HuH-7.5 (cell line): ENCODE results near the gene HSPA8.
"Not testable (repeated sequence)": the region's sequence is repeated elsewhere in the genome, so short reads cannot be mapped to it uniquely, and the experiment has no call there.

Experiments used
- DNase-seq: peaks from one replicate; pipeline ENCODE4 v3.0.0; 2011; ENCODE audit warnings: low spot score

HSPA8 gene

DNA sequence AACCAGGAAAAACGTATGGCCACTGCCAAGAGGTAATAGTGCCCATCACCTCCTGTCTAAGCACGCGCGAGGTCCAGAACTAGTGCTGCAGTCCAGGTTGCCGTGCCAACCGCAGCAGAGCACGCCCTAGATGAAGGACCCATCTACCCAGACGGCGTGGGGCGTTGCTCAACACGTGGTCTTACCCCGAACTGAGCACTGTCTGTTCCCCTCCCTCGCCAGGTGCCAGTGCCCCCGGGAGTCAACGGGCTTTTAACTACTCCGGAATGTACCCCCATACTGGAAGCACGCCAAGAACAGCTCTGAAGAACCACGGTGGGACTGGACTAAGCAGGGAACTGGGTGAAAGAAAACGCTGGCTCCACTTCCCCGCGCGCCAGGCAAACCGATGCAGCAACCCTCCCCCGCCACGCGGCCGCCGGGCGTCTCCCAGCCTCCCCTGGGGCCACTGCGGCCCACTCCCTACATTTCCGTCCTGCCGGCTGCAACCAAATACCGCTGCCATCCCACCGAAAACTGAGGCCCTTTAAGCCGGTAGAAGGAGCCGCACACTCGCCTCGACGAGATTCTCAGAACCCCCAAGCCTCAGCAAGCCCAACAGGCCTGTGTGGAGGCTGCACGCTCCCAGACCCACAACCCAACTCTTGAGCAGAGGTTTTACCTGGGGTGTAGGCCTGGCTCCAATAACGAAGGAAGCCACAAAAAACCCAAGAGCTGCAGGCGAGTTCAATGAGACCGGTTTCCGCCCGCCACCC is at the start of gene HSPA8:
Gene HSPA8, minus strand, starts transcription at position 734 of the 755 bp plus-strand sequence. CDS start 812 bp downstream, outside the sequence.
- no peak for DNase-seq

DNA sequence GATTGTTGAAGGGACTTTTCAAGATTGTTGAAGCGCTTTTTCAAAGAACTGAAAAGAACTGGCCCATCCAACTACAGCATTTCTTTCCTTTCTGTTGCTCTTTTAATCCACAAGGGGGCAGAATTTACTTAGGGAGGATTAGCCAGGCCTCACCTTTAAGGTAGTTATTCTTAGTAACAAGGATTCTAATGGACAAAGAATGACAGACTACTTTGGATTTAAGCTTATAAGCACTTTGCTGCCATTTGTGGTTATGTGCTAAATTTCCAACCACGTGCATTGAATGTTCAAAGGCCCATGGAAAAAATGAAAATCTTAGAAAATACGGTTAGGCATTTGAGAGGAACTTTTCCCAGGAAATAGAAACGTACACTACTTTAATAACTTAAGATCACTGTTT is 49.5 kb upstream of the HSPA8 start:
- peak; percentile 37 for DNase-seq

DNA sequence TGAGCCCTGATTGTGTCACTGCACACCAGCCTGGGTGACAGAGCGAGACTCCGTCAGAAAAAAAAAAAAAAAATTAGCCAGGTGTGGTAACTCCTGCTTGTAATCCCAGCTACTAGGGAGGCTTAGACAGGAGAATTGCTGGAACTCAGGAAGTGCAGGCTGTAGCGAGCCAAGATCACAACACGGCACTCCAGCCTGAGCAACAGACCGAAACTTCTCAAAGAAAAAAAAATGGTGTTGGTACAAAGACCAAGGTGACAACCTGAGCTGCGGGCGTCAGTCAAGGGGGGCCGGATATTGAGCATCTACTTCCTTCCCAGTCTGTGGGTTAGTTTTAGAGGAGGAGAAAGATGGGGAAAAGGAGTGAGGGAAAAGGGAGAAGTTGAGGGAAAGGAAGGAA is 48.5 kb upstream of the HSPA8 start:
- no peak for DNase-seq

DNA sequence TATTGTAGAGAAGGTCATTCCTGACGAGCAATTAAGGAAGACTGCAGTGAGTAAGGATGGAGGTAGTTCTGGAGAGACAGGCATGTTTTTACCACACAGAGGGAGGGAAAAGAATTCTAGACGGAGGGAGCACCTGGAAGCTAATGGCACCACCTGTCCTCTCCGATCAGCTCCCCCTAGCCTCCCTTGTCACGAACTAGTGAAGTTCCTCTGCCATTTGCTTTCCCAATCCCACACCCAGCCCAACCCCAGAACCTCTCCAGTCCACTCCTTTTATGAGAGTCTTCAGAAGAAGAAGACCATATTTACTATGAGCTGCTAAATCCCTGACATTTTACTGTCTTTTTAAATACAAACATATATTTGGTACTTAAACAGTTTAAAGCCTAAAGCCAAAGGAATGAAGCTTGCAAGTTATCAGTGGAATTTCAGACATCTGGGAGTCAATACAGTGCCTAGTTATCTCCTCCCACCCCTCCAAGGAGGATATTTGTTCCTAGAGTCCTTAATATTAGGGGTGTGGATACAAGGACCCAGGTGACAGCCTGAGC is 46.1 kb upstream of the HSPA8 start:
- DNase-seq, result no peak

DNA sequence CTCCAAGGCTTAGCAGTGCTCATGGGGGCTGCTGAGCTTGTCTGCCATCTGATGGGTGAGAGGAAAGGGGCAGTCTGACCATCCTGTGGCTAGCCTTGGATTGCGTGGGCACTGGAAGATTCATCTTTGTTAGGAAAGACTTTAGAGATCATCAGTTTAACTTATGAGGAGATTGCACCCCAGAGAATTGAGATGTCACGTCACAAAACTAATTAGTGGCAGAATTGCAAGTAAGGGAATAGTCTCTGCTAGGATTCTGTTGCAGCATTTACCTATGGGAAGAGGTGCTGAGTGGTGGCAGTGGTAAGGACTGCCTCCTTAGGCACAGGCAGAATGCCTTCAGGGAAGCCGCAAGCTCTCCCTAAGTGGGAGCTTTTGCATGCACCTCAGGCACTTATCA is 42.8 kb upstream of the HSPA8 start:
- DNase-seq, result no peak

DNA sequence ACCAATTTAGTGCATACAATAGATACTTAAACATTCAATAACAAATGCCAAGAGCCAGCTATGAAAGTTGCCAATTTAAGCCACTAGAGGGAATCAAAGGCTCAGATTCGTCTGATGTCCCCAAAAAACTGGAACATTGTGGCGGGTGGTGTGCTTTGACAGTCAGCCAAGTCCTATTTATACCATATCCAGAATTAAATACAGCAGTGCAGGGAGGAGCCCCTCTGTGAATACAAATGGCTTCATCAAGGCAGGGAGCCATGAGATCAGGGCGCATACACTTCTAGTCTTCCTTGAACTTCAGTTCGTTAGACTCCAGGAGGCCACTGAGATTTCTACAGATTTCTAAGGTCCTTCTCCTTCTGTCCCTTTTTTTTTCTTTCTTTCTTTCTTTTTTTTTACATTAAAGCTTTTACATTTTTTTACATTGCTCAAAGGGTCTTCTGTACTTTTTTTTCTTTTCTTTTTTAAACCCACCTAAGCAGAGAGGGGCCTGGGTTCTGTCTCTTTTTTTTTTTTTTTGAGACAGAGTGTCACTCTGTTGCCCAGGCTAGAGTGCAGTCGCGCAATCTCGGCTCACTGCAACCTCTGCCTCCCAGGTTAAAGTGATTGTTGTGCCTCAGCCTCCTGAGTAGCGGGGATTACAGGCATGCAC is 41.5 kb upstream of the HSPA8 start:
- peak; percentile 16 for DNase-seq

DNA sequence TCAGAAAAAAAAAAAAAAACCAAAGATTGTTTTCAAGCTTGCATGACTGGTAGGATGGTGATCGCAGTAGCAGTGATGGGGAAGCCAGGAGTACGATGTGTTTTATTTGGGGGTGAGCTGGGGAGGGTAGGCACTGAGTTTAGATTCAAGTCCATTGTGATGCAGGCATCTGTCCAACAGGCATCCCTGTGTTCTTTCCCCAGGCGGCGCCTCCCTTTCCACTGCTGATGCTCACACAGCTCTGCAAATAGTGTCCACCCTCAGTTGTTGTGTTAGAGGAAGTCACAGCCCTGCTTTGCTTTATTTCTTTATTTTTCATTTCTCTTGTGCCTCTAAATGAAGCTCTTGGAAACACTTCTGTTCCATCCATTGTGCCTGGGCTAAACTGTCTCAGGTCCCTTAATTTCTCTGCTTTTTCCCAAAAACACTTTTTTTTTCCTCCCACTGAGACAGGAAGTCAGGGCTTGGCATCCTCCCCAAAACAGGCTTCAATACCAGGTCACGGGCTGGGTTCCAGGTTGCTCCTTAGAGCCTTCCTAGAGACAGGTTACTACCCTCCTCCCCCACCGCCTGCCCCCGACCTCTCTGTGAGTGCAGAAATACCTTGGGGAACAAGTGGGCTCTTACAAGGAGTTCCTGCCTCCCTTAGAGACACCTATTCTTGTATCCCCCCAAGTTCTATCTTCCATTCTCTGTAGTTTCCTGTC is 38.6 kb upstream of the HSPA8 start:
- DNase-seq, result no peak

DNA sequence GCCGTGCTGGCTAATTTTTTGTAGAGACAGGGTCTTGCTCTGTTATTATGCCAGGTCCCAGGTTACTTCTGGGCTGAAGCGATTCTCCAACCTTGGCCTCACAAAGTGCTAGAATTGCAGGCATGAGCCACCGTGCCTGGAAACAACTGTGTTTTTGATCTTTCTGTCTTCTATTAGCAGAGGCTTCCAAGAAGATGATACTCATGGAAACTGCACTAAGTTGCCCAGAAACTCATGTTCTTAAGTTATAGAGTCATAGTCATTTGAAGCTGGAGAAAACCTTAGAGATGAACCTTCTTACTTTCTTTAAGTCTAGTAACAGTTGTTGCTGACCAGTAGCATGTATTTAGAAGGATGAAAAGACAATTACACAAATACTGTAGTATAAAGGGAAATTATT is 37.1 kb upstream of the HSPA8 start:
- no peak for DNase-seq

DNA sequence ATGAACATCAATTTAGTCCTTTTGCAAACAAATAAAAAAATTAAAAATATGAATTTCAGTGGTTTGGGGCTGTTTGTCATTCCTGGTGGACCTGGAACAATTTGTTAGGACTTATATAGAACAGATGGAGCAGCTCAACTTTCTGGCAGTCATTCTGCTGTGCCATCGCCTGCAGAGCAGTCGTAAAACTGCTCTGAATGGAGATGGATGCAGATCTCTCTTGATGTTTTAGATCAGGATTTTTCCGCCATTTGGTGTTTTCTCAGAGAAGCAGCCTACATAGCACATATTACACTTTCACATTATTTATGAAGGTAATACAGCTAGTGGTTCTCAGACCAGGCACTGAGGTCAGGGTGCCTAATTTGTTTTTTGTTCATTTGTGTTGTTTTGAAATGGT is 31.8 kb upstream of the HSPA8 start:
- no peak for DNase-seq

DNA sequence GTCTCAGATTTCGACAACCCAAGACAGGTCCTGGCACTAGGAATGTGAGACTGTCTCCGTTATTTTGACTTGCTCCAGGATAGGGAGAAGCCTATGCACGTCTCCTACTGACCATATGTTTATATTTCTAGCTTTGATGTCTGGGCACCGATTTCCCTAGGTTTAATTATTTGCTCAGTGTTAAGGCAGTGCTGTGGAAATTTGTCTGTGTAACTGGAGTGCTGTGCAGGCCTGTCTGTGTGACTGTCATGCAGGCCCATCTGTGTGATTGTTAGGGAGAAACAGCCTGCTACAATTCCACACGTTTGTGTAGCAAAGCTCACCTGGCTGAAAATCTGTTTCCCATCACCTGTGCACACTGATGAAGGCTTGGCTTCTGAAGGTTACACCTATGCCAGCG is 29.6 kb upstream of the HSPA8 start:
- no peak for DNase-seq

DNA sequence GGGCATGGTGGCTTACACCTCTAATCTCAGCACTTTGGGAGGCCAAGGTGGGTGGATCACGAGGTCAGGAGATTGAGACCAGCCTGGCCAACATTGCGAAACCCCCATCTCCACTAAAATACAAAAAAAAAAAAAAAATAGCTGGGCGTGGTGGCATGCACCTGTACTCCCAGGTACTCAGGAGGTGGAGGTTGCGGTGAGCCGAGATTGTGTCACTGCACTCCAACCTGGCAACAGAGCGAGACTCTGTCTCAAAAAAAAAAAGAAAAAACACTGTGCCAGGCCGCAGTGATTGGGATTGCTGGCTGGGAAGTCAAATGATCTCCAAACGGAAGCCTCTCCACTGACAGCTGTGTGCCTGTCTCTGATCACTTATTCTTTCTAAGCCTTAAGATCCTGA is 28.2 kb upstream of the HSPA8 start:
- not testable (repeated sequence) for DNase-seq

DNA sequence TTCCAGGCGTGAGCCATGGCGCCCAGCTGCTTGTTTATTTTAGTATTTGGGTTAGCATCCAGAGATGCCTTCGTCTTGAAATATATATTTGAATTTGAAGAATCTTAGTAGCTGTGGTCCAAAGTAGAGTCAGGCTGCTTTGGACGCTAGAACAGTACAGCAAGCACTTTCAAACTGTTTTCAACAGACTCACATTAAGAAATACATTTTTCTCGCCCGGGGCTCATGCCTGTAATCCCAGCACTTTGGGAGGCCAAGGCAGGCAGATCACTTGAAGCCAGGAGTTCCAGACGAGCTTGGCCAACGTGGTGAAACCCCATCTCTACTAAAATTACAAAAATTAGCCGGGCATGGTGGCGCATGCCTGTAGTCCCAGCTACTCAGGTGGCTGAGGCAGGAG is 27.0 kb upstream of the HSPA8 start:
- not testable (repeated sequence) for DNase-seq

DNA sequence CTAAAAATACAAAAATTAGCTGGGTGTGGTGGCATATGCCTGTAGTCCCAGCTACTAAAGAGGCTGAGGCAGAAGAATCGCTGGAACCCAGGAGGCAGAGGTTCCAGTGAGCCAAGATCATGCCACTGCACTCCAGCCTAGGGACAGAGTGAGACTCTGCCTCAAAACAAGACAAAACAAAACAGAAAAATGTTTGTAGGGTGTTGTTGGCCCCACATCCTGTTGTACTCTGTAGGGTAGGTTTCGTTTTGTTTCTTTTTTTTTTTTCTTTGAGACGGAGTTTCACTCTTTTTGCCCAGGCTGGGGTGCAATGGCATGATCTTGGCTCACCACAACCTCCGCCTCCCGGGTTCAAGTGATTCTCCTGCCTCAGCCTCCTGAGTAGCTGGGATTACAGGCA is 25.7 kb upstream of the HSPA8 start:
- not testable (repeated sequence) for DNase-seq

DNA sequence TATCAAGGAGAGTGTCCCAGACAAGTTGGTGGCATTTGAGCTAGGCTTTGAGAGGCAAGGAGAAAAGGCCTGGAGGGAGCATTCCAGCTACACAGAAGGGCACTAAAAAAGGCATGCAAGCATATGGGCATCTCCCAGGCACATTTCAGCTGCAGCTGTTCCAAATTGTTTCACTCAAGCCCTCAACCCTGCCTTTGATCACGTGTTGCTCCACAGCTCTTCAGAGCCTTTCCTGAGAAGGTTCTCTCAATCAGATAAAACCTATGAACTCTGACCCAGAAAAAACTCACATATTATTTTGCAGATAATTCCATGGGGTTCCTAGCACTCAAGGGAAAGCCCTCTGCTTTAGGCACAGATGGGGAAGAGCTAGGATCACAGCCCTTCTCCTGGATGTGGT is 24.4 kb upstream of the HSPA8 start:
- no peak for DNase-seq

DNA sequence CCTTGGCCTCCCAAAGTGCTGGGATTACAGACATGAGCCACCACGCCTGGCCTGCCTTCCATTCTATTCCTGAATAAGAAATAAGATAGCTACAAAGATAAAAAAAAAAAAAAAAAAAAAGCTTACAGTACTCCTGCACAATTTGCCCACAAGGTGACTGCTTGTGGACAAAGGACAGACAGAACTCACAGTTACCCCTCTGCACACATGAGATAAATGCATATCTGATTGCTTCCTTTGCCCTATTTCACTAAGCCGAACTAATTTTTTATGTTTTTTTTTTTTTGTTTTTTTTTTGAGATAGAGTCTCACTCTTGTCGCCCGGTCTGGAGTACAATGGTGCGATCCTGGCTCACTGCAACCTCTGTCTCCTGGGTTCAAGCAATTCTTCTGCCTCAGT is 23.6 kb upstream of the HSPA8 start:
- no peak for DNase-seq

DNA sequence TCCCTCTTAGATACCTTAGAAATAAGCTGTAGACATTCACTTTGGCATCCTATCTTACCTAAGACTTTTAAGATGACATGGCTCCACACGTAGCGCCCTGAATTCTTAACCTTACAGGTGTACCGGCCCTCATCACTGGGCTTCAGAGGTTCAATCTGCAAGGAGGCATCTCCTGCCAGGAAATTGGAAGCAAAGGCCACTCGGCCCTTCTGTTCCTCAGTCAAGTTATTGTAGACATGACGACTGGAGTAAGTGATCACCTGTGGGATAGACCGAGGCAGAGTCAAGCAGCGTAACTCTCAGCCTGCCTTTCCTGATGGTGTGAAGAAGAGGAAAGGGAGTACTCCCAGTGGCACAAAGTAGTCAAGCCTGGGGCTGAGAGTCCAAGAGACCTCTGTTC is 22.5 kb upstream of the HSPA8 start:
- DNase-seq, result no peak

DNA sequence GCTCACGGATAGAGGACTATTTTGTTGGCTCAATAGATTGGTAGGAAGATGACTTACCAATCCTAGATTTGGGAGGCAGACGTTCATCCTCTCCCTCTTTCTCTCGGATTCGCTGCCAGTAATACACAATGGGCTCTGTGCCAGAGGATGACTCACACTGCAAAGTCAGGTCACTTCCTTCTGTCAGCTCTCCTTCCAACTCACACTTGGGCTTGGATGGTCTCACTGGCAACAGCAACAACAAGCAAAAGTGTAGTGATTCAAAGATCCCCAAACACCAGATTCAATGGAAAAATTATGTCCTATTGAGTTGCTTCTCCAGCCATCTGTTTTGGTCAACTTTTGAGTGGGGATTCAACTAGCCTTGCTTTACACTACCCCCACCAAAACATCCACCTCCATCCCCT is 21.7 kb upstream of the HSPA8 start:
- DNase-seq, result peak; percentile 32

DNA sequence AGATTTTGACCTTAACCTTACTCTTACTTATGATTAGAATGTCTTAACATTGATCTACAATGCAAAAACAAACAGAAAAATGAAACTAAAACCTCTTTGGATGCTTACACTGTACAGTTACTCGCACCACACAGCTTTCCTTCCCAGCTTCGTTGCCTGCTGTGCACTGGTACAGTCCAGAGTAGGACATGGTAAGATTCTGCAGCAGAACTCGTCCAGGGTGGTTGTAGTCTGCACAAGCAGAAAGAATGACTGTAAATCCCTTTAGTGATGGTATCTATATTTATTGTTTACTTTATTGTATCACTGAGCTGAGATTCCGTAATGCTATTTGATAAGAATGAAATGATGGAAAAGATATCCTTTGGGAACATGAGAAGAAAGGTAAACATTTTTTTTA is 21.0 kb upstream of the HSPA8 start:
- DNase-seq, result no peak

DNA sequence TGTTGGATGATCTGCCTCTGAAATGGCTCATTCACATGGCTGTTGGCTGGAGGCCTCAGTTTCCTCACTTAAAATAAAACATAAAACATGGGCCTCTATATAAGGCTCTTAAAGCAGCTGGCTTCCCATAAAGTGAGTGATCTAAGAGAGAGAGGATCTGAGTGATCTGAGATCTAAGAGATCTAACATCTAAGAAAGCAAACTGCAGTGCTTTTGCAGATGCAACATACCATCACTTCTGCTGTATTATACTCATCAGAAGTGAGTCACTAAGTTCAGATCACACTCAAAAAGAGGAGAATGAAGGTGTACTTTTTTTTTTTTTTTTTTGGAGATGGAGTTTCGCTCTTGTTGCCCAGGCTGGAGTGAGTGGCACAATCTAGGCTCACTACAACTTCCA is 18.1 kb upstream of the HSPA8 start:
- DNase-seq, result no peak

DNA sequence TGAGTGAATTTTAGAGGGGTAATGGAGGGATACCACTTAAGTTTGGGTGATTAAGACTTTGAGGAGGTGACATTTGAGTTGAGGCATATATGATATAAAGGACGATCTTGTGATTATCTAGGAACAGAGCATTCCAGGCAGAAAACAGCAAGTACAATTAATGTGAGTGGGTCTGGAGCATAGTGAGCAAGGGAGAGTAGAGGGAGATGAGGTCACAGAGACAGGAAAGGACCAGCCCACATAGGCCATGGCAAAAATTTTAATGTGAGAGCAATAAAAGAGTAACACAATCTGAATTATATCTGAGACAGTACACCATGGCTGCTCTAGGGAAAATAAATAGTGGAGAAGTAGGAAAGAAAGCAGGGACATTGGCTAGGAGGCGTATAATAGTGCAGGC is 14.5 kb upstream of the HSPA8 start:
- no peak for DNase-seq

DNA sequence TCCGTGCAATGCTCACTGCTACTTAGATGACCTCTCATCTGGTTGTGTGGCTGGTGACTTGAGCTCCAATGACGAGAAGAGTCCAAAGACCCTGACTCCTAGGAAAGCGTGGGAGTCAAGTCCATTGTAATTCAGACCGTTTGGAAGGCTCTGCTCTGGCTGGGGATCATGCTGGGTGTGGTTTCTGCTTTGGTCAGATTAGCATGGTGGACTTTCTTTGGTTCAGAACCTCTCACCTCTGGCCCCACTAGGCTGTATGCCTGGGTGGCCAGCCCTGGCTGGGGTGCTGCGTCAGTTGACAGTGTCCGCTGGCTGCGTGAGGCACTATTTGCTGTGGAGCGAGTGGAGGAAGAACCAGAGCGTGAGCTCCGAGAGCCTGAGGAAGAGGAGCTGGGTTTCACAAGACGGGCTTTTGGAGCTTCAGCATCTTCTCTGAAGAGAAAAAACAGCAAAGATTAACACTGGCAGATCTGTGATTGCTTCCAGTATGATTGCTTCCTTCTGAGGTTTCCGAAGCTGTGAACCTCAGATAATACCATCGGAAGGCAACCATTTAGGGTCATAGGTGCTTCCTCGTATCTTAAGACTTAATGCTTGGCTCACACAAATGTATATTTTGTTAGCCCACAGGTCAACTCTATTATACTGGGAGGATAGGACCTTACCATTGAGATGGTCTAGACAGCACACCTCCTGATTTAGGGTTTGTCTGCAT is 11.6 kb upstream of the HSPA8 start:
- DNase-seq, result no peak

DNA sequence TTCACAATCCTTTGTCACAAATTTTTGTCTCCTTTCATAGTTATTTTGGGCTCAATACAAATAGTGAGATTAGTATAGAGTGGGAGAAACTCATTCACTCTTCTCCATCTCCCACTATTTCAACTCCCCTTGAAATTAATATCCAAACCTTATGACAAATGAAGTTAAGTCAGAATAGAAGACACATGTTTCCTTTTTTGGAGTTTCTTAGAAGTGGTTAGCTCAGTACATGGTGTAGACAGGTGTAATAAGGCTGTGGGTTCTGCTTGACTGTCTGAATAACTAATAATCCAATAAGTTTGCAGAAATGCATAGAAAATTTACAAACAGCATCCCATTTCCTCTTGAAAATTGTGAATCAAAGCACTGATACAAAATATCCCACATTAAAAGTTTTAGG is 10.8 kb upstream of the HSPA8 start:
- DNase-seq, result no peak
